Keratinocyte (primary cell): ENCODE results near the gene HSD17B2. TPM values are rescaled to one million over a fixed set of nuclear protein-coding genes. Genes with fewer than 3 reads are reported as not detected.

Experiments
- DNase-seq: peaks from one replicate; pipeline ENCODE4 v3.0.0-alpha.2; 2011; ENCODE audit warnings: low read depth, missing footprints, low spot score
- FAIRE-seq: peaks from 2 replicates; lab custom pipeline; 2011; peaks lifted over from hg19 to GRCh38; lab: Jason Lieb, UNC
- H2AFZ ChIP-seq: 2 replicates; pipeline ENCODE4 v1.6.0; 2012; ENCODE audit warnings: low read length, control low read depth, inconsistent platforms; ENCODE audit not compliant: control insufficient read depth
- H3K27ac ChIP-seq: 2 replicates; pipeline ENCODE4 v1.5.1; 2011; ENCODE audit warnings: low read length; ENCODE audit not compliant: control insufficient read depth, insufficient read depth
- H3K27me3 ChIP-seq: 3 replicates; pipeline ENCODE4 v1.6.0; 2011; ENCODE audit warnings: low read length; ENCODE audit not compliant: control insufficient read depth, insufficient read depth; ENCODE audit errors: extremely low read depth
- H3K36me3 ChIP-seq, 2 experiments: 2 replicates in 1 of 2; 3 replicates in 1 of 2; pipeline ENCODE4 v1.5.1; 2011; ENCODE audit warnings: low read length in 2 of 2, mild to moderate bottlenecking in 1 of 2; ENCODE audit not compliant: control insufficient read depth in 2 of 2, insufficient read depth in 2 of 2; ENCODE audit errors: extremely low read depth in 1 of 2
- H3K4me1 ChIP-seq: 3 replicates; pipeline ENCODE4 v1.5.1; 2011; ENCODE audit warnings: low read length; ENCODE audit not compliant: control insufficient read depth, insufficient read depth; ENCODE audit errors: extremely low read depth
- H3K4me2 ChIP-seq: 3 replicates; pipeline ENCODE4 v1.6.0; 2011; ENCODE audit warnings: low read depth, low read length; ENCODE audit not compliant: control insufficient read depth, insufficient read depth; ENCODE audit errors: extremely low read depth
- H3K4me3 ChIP-seq, 3 experiments: fragments of 200-600 bp in 1 of 3; sonication (generic) in 1 of 3; 2 replicates in 2 of 3; 3 replicates in 1 of 3; pipeline ENCODE4 v1.5.1; 2011 to 2016; ENCODE audit warnings: low read length in 3 of 3, mild to moderate bottlenecking in 3 of 3, control low read depth in 2 of 3, inconsistent platforms in 1 of 3, low read depth in 1 of 3, mixed read lengths in 1 of 3, mixed run types in 1 of 3, moderate library complexity in 1 of 3; ENCODE audit not compliant: control insufficient read depth in 2 of 3, insufficient read depth in 2 of 3; ENCODE audit errors: extremely low read depth in 1 of 3
- H3K79me2 ChIP-seq: 2 replicates; pipeline ENCODE4 v1.6.0; 2012; ENCODE audit warnings: low read length; ENCODE audit not compliant: control insufficient read depth, insufficient read depth
- H3K9ac ChIP-seq: 3 replicates; pipeline ENCODE4 v1.6.0; 2011; ENCODE audit warnings: low read length; ENCODE audit not compliant: control insufficient read depth, insufficient read depth; ENCODE audit errors: extremely low read depth
- H3K9me1 ChIP-seq: 3 replicates; pipeline ENCODE4 v1.6.0; 2011; ENCODE audit warnings: low read length; ENCODE audit not compliant: control insufficient read depth, insufficient read depth; ENCODE audit errors: extremely low read depth
- H3K9me3 ChIP-seq: 2 replicates; pipeline ENCODE4 v1.5.1; 2012; ENCODE audit warnings: low read depth, low read length; ENCODE audit not compliant: control insufficient read depth
- H4K20me1 ChIP-seq: 3 replicates; pipeline ENCODE4 v1.6.0; 2011; ENCODE audit warnings: low read length; ENCODE audit not compliant: control insufficient read depth, insufficient read depth; ENCODE audit errors: extremely low read depth
- EZH2 ChIP-seq: IDR thresholded peaks from one replicate; pipeline ENCODE4 v1.6.1; 2012; ENCODE audit warnings: inconsistent platforms, mild to moderate bottlenecking, low read length, moderate library complexity
- dilution Hi-C: fragments of 300-500 bp; cut with MboI; formaldehyde crosslinking; loops from one replicate; pipeline ENCODE4 v1.7.0; 2020; ENCODE audit warnings: low sequenced_read_pairs; ENCODE audit not compliant: extremely low pct_ligation_motif_present
- polyA plus RNA-seq, 5 experiments: library from polyadenylated mRNA; depleted of rRNA in 3 of 5; stranded (reverse) in 3 of 5; stranded (forward) in 1 of 5; unstranded in 1 of 5; fragments of >200 nt; gene quantifications; 1 replicate in 1 of 5; 2 replicates in 3 of 5; 3 replicates in 1 of 5; pipeline versions ENCODE4 v1.2.1 to v1.2.3, GENCODE V29; 2011 to 2012; ENCODE audit warnings: missing spikeins in 2 of 5, low read depth in 1 of 5, low replicate concordance in 1 of 5
- TF ChIP-seq, protein P1 (sequence below), 3 experiments: IDR thresholded peaks in 1 of 3; conservative IDR thresholded peaks in 1 of 3; optimal IDR thresholded peaks in 1 of 3; 2 replicates in 2 of 3; 3 replicates in 1 of 3; pipeline versions ENCODE3 to v1.5.1; 2011; ENCODE audit warnings: low read length in 3 of 3, mild to moderate bottlenecking in 3 of 3, moderate library complexity in 2 of 3, control low read depth in 1 of 3, inconsistent platforms in 1 of 3; ENCODE audit not compliant: insufficient read depth in 2 of 3; ENCODE audit errors: extremely low read depth in 1 of 3

Gene HSD17B2
- polyA plus RNA-seq, 1 donor (not counting 4 experiments of a cell fraction or from before 2014, with no cell fraction given): 3.1 TPM

DNA sequence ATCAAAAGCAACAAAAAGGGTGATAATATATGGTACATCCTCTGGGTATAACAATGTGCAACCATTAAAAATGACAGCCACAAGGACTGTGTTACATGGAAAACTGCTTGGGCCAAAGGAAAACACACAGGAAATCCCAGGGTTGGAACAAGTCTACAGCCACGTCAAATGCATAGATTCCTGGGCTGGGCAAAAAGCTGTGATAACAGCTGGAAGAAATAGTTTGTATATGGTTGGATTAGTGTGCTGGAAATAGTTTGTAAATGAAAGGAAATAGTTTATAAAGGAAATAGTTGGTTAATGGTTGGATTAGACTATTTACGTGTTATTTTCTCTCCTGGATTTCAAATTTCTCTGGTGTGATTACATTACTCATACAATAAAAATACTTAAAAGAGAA is 2.6 kb downstream of the HSD17B2 start:
- Histone ChIP-seq H3K9me1 (no peaks in the 10 kb centered on the region), H3K4me3 (no peak overlapping the region), H4K20me1 (no peaks in the 10 kb centered on the region), H3K79me2 (no peaks in the 10 kb centered on the region), H3K9ac (no peak overlapping the region), H3K9me3 (no peaks in the 10 kb centered on the region), H3K4me2 (no peak overlapping the region), H3K27ac (no peak overlapping the region), H3K4me1 (peaks cover 29% of the 10 kb centered on the region), H2AFZ (no peak overlapping the region), H3K36me3 (no peaks in the 10 kb centered on the region), H3K27me3 (no peaks in the 10 kb centered on the region)
- DNase-seq: no peak
- TF ChIP-seq, protein P1, sequence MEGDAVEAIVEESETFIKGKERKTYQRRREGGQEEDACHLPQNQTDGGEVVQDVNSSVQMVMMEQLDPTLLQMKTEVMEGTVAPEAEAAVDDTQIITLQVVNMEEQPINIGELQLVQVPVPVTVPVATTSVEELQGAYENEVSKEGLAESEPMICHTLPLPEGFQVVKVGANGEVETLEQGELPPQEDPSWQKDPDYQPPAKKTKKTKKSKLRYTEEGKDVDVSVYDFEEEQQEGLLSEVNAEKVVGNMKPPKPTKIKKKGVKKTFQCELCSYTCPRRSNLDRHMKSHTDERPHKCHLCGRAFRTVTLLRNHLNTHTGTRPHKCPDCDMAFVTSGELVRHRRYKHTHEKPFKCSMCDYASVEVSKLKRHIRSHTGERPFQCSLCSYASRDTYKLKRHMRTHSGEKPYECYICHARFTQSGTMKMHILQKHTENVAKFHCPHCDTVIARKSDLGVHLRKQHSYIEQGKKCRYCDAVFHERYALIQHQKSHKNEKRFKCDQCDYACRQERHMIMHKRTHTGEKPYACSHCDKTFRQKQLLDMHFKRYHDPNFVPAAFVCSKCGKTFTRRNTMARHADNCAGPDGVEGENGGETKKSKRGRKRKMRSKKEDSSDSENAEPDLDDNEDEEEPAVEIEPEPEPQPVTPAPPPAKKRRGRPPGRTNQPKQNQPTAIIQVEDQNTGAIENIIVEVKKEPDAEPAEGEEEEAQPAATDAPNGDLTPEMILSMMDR (optimal IDR thresholded peaks at IDR 0.05 in 1 of 3, IDR thresholded peaks at IDR 0.05 in 1 of 3, conservative IDR thresholded peaks at IDR 0.05 in 1 of 3; ENCODE audit: extremely low read depth in 1 of 3, insufficient read depth in 2 of 3, low read length in 3 of 3): no peak
- TF ChIP-seq EZH2: no peak
- FAIRE-seq: no peak
- dilution Hi-C loops: no loop called here

DNA sequence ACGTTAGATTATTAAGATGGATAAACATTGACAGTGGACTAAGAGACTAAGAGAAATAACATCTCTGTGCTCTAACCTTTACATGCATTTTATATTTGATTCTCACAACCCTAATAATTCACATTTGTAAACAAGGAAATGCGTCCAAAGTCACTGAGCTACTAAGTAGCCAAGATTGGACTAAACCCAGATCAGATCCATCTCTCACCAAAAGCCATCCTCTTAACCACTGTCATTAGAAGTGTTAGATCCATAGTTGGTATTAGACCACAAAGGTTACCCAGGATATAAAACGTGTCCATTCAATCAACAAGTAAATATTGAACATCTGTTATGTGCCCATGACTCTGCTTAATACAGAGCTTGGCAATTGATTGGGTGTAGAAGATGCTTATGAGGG is 5.2 kb downstream of the HSD17B2 start:
- no peaks in the 10 kb centered on the region for H3K36me3 ChIP-seq
- DNase-seq: no peak
- H3K9me1 ChIP-seq: no peaks in the 10 kb centered on the region
- no peak overlapping the region for H3K9ac ChIP-seq
- H3K4me1 ChIP-seq: peaks cover 12% of the 10 kb centered on the region
- no peaks in the 10 kb centered on the region for H3K79me2 ChIP-seq
- H3K9me3 ChIP-seq: no peaks in the 10 kb centered on the region
- no peak overlapping the region for H3K27ac ChIP-seq
- no peak for FAIRE-seq
- no peaks in the 10 kb centered on the region for H4K20me1 ChIP-seq
- TF ChIP-seq, protein P1 (optimal IDR thresholded peaks at IDR 0.05 in 1 of 3, IDR thresholded peaks at IDR 0.05 in 1 of 3, conservative IDR thresholded peaks at IDR 0.05 in 1 of 3; ENCODE audit: extremely low read depth in 1 of 3, insufficient read depth in 2 of 3, low read length in 3 of 3): no peak
- TF ChIP-seq EZH2: no peak
- H3K4me2 ChIP-seq: no peak overlapping the region
- dilution Hi-C loops: no loop called here
- no peaks in the 10 kb centered on the region for H3K27me3 ChIP-seq
- no peak overlapping the region for H3K4me3 ChIP-seq
- H2AFZ ChIP-seq: no peak overlapping the region
